Epithelial cell of proximal tubule (primary cell): ENCODE measurements around the gene MYH10. TPM values are rescaled to one million over a fixed set of nuclear protein-coding genes. Genes with fewer than 3 reads are reported as not detected.

Source experiments
- DNase-seq: peaks from one replicate; pipeline ENCODE4 v3.0.0-alpha.2; 2011; ENCODE audit warnings: low read depth
- H3K4me3 ChIP-seq: 2 replicates; pipeline ENCODE4 v1.5.1; 2011; ENCODE audit warnings: low read depth, mild to moderate bottlenecking, low read length
- total RNA-seq: library from RNA; depleted of rRNA; stranded (reverse); fragments of >200 nt; gene quantifications from 2 replicates; pipeline ENCODE4 v1.2.3, GENCODE V29; 2015
- TF ChIP-seq, protein P1 (sequence below): conservative IDR thresholded peaks from 2 replicates; pipeline ENCODE4 v1.5.1; 2012; ENCODE audit warnings: low read depth, mild to moderate bottlenecking, low read length

Gene MYH10
- total RNA-seq, 1 donor from 2014 or later, result 71.1 TPM

DNA sequence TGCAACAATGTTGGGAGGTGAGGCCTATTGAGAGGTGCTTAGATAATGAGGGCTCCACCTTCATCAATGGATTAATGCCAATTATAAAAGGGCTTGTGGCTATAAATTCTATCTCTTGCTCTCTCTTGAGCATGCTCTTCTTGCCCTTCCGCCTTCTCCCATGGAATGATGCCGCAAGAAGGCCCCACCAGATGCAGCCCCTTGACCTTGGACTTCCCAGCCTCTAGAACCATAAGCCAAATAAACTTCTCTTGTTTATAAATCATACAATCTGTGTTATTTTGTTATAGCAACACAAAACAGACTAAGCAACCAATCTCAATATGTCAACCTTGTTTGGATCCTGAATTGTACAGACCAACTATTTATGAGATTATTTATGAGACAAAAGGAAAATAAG is 20.0 kb downstream of the MYH10 start:
- no peak overlapping the region for H3K4me3 ChIP-seq
- TF ChIP-seq, protein P1, sequence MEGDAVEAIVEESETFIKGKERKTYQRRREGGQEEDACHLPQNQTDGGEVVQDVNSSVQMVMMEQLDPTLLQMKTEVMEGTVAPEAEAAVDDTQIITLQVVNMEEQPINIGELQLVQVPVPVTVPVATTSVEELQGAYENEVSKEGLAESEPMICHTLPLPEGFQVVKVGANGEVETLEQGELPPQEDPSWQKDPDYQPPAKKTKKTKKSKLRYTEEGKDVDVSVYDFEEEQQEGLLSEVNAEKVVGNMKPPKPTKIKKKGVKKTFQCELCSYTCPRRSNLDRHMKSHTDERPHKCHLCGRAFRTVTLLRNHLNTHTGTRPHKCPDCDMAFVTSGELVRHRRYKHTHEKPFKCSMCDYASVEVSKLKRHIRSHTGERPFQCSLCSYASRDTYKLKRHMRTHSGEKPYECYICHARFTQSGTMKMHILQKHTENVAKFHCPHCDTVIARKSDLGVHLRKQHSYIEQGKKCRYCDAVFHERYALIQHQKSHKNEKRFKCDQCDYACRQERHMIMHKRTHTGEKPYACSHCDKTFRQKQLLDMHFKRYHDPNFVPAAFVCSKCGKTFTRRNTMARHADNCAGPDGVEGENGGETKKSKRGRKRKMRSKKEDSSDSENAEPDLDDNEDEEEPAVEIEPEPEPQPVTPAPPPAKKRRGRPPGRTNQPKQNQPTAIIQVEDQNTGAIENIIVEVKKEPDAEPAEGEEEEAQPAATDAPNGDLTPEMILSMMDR, result no peak
- DNase-seq, result no peak

DNA sequence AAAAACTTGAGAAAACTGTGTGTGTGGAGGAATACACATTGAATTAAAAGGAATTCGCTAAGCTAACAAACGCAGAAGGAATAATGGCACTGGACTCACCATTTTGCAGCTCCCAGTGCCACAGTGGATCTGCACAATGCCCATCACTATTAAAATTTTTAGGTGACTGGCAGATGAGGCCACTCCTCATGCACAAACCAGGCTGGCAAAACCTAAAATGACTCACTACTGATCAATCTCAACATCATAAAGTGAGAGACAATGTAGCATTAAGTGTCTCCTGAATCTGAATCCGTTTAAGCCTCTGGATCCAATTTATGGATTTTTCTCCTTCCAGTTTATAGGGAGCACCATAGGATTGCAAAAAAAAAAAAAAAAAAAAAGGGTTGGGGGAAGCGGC is 20.6 kb downstream of the MYH10 start:
- no peak for DNase-seq
- H3K4me3 ChIP-seq, result no peak overlapping the region
- TF ChIP-seq, protein P1, result no peak

DNA sequence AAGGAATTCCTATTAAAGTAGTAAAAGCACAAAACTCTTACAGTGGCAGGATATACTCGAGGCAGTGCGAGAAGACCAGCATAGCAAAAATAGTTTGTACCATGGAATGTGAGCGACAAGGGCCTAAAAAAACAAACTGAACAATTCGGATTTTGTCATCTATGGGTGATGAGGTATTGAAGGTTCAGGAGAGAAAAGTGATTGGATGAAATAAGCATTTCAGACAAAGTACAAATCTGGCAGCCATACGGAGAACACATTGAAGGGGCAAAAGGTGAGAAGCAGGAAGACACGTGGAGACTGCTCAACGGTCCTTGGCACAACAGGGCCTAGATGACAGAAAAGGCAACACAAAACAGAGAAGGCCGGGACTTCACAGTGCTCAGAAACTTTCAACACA is 22.5 kb downstream of the MYH10 start:
- no peak overlapping the region for H3K4me3 ChIP-seq
- TF ChIP-seq, protein P1, result no peak
- DNase-seq, result no peak

DNA sequence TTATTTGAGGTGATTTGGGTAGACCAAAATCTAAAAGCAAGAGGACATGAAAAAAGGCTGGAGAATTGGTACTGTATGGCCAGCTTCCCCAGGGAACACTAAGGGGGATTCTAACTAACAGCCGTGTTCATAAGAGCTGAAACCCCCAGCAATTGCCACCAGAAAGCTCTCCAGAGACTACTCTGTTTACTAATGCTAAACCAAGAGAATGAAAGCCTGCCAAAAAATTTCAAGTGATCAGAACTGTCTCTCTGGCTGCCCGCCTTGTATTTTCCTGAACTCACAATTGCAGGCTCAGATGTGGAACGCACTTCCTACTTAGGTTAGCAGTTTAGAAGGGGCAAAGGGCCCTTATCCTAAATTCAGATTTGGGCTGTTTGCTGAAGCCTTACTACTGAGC is 24.1 kb downstream of the MYH10 start:
- no peak overlapping the region for H3K4me3 ChIP-seq
- TF ChIP-seq, protein P1, result no peak
- no peak for DNase-seq

DNA sequence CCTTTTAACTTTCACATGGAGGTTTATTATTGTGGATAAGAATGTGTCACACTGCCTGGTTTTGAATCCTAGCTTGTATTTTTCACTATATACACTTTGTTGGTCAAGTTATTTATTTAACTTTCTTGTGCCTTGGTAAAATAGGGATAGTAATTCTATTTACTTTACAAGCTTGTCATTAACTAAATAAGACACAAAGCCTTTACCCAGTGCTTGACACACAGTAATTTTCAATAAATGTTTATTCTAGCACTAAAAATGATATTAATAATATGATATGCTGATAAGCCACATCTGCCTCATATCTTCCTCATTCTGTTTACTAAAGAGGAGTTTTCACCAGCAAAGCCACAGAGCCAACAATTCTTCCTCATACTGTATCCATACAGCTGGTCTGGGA is 27.8 kb downstream of the MYH10 start:
- DNase-seq, result no peak
- TF ChIP-seq, protein P1, result no peak
- H3K4me3 ChIP-seq, result no peak overlapping the region

DNA sequence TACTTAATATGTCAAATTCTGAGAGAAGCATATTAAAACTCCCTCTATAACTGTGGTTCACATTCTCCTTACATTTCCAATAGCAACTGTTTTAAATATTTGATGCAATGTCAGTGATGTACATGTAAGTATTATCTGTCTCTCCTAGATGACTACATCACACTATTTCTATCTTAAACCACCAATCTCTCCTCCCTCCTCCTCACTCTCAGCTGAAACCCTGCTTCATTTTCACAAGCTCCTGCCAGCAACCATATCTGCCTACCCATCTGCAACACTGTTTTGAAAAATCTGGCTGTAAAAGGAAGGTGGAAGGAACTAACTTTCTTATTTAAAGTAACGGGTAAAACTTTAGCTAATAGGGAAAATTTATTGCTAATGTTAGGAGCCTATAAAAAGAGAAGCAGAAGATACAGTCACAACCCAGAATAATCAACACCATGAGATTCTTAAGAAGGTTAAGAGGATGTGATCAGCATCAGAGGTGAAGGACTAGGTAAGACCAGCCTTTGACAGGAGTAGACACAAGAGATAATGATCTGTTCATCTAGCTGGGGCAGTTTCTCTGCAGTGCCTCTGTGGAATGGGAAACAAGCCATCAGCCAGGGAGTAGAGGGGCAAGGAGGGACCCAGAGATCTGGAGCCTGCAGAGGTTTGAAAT is 31.0 kb downstream of the MYH10 start:
- TF ChIP-seq, protein P1, result no peak
- DNase-seq, result no peak
- H3K4me3 ChIP-seq, result no peak overlapping the region

DNA sequence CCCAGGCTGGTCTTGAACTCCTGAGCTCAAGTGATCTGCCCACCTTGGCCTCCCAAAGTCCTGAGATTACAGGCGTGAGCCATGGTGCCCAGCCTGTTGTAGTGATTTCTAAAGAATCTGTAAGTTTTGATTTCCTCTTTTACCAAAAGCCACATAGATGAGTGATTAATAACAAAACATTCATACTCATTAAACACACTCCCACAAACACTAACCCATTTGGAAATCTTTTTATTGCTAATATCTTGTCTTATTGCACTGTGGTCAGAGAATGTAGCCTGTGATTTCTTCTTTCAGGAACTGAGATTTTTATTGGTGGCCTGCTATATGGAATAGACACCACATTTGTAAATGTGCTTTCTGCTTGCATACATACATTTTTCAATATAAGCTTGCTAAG is 31.6 kb downstream of the MYH10 start:
- no peak overlapping the region for H3K4me3 ChIP-seq
- TF ChIP-seq, protein P1, result no peak
- DNase-seq, result no peak
